WERI-Rb-1 (cell line): ENCODE measurements around the gene RAB13.

Experiments used
- DNase-seq: peaks from one replicate; pipeline ENCODE4 v3.0.0-alpha.2; 2020
- H3K27ac ChIP-seq: fragments of 250-450 bp; sonication (Bioruptor Pico); 2 replicates; pipeline ENCODE4 v1.5.1; 2020; ENCODE audit warnings: mild to moderate bottlenecking, moderate library complexity
- H3K27me3 ChIP-seq: fragments of 250-450 bp; sonication (Bioruptor Pico); 2 replicates; pipeline ENCODE4 v1.5.1; 2021; ENCODE audit warnings: mild to moderate bottlenecking, low read depth, moderate library complexity; ENCODE audit not compliant: insufficient read depth, severe bottlenecking
- H3K36me3 ChIP-seq: fragments of 250-450 bp; sonication (Bioruptor Pico); 2 replicates; pipeline ENCODE4 v1.5.1; 2020; ENCODE audit warnings: mild to moderate bottlenecking, moderate library complexity
- H3K4me3 ChIP-seq: 2 replicates; pipeline ENCODE4 v1.5.1; 2011; ENCODE audit warnings: low read depth, mild to moderate bottlenecking, control low read depth, low read length
- H3K9me3 ChIP-seq: fragments of 250-450 bp; sonication (Bioruptor Pico); 2 replicates; pipeline ENCODE4 v1.5.1; 2021; ENCODE audit warnings: mild to moderate bottlenecking, moderate library complexity; ENCODE audit not compliant: severe bottlenecking
- CTCF ChIP-seq: IDR thresholded peaks from 2 replicates; pipeline ENCODE4 v1.5.1; 2011; ENCODE audit warnings: low read depth, mild to moderate bottlenecking, control low read depth, inconsistent platforms, low read length

The RAB13 gene

GRCh38 chr1:153967107-153967999 is 18.8 kb downstream of the RAB13 start, which contains the start of gene CREB3L4:
CREB3L4 (plus strand) TSS chr1:153967902; CDS start chr1:153968526, 624 bp downstream.
- H3K36me3 ChIP-seq = peaks cover 32% of the 10 kb centered on the region
- peak within 1 kb of the TSS; percentile 73 for H3K4me3 ChIP-seq
- no peaks in the 10 kb centered on the region for H3K27me3 ChIP-seq
- peak; percentile 100 for DNase-seq
- TF ChIP-seq CTCF = peak; percentile 86
- no peaks in the 10 kb centered on the region for H3K9me3 ChIP-seq
- H3K27ac ChIP-seq = peak within 1 kb of the TSS; percentile 98

- Histone ChIP-seq H3K4me3 (peak overlapping the region; percentile 58), H3K9me3 (no peaks in the 10 kb centered on the region), H3K27me3 (no peaks in the 10 kb centered on the region), H3K36me3 (peaks cover 46% of the 10 kb centered on the region), H3K27ac (peak overlapping the region; percentile 89)
- no peak for TF ChIP-seq CTCF
- DNase-seq = peak; percentile 86
Measured at GRCh38 chr1:153963850-153964331, 22.2 kb downstream of the RAB13 start.

GRCh38 chr1:153963030-153963849 is 22.9 kb downstream of the RAB13 start, which contains the start of gene SLC39A1:
SLC39A1 (minus strand) TSS chr1:153963537; CDS start chr1:153962715, 822 bp downstream.
- Histone ChIP-seq H3K4me3 (peak within 1 kb of the TSS; percentile 58), H3K36me3 (peaks cover 48% of the 10 kb centered on the region), H3K27me3 (no peaks in the 10 kb centered on the region), H3K27ac (peak within 1 kb of the TSS; percentile 89), H3K9me3 (no peaks in the 10 kb centered on the region)
- DNase-seq = peak; percentile 100
- no peak for TF ChIP-seq CTCF

GRCh38 chr1:153962088-153963029 is 23.8 kb downstream of the RAB13 start:
- TF ChIP-seq CTCF = 0 out of 2 replicates have a peak, but pooled peaks have one; percentile 11
- Histone ChIP-seq H3K9me3 (no peaks in the 10 kb centered on the region), H3K36me3 (peaks cover 51% of the 10 kb centered on the region), H3K27ac (peak overlapping the region; percentile 89), H3K4me3 (peak overlapping the region; percentile 58), H3K27me3 (no peaks in the 10 kb centered on the region)
- no peak for DNase-seq

- H3K27ac ChIP-seq = no peak overlapping the region
Measured at GRCh38 chr1:153961421-153961820, 24.7 kb downstream of the RAB13 start.

More at GRCh38 chr1:153961421-153961820, 24.7 kb downstream of the RAB13 start:
- no peak for TF ChIP-seq CTCF
- Histone ChIP-seq H3K36me3 (peaks cover 46% of the 10 kb centered on the region), H3K27me3 (no peaks in the 10 kb centered on the region), H3K9me3 (no peaks in the 10 kb centered on the region), H3K4me3 (no peak overlapping the region)
- no peak for DNase-seq
